Neural crest cell (in vitro differentiated cells): Measurements from ENCODE around the gene UPK3BL1. TPM values are rescaled to one million over a fixed set of nuclear protein-coding genes. Genes with fewer than 3 reads are reported as not detected.
"Not testable (repeated sequence)": the region's sequence is repeated elsewhere in the genome, so short reads cannot be mapped to it uniquely, and the experiment has no call there.

Experiments
- DNase-seq: peaks from one replicate; pipeline ENCODE4 v3.0.0; 2021; ENCODE audit warnings: low read depth, mixed read lengths, low spot score
- H3K27ac Mint-ChIP-seq: one replicate; pipeline ENCODE4 v1.8.0; 2021; ENCODE audit warnings: mild to moderate bottlenecking, mixed read lengths; ENCODE audit not compliant: unreplicated experiment
- H3K27me3 Mint-ChIP-seq: 2 replicates; pipeline ENCODE4 v1.8.0; 2021; ENCODE audit warnings: low read depth, mild to moderate bottlenecking, mixed read lengths
- H3K36me3 Mint-ChIP-seq: 2 replicates; pipeline ENCODE4 v1.8.0; 2021; ENCODE audit warnings: low read depth, mild to moderate bottlenecking, mixed read lengths
- H3K4me1 Mint-ChIP-seq: 2 replicates; pipeline ENCODE4 v1.8.0; 2021; ENCODE audit warnings: mixed read lengths
- H3K4me3 Mint-ChIP-seq: one replicate; pipeline ENCODE4 v1.8.0; 2021; ENCODE audit warnings: mild to moderate bottlenecking, mixed read lengths
- H3K9me3 Mint-ChIP-seq: 2 replicates; pipeline ENCODE4 v1.8.0; 2021; ENCODE audit warnings: mixed read lengths
- long read RNA-seq: library from polyadenylated mRNA; unstranded; transcript quantifications from one replicate; pipeline ENCODE4 v2.0.0, GENCODE V29; 2020
- total RNA-seq: library from RNA; stranded (reverse); gene quantifications from 2 replicates; pipeline ENCODE4 v1.2.1, GENCODE V29; 2021

Gene UPK3BL1, protein sequence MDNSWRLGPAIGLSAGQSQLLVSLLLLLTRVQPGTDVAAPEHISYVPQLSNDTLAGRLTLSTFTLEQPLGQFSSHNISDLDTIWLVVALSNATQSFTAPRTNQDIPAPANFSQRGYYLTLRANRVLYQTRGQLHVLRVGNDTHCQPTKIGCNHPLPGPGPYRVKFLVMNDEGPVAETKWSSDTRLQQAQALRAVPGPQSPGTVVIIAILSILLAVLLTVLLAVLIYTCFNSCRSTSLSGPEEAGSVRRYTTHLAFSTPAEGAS
- 14.5 and 17.3 TPM in 2 replicates for total RNA-seq
- long read RNA-seq, partial matches to known transcripts = 0 of 1 reads
- long read RNA-seq, other reads (novel, unspliced or antisense) = 0 of 1 reads

DNA sequence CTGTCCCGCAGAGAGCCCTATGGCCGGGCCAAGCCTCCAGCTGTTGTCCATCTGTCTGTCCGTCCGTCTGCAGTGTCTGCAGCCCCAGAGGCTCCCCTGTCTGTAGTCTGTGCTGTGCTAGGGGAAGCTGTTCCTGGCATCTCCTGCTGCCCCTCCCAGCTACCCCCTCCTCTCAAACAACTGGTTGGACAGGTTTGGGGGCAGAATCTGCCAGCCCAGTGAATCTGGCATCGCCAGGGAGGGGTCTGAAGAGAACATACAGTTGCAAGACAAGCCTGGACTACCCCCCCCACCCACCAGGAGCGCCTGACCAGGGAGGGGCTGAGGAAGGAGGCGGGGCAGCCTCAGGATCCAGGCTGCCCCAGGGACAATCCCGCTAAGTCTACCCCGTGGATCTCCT lies at the start of gene UPK3BL1:
TSS of gene UPK3BL1 (minus strand) at position 101 of the 400 bp plus-strand sequence. CDS start at position 51, 50 bp downstream.
- not testable (repeated sequence) for H3K9me3 Mint-ChIP-seq, DNase-seq, H3K36me3 Mint-ChIP-seq, H3K4me3 Mint-ChIP-seq, H3K4me1 Mint-ChIP-seq, H3K27ac Mint-ChIP-seq, H3K27me3 Mint-ChIP-seq

DNA sequence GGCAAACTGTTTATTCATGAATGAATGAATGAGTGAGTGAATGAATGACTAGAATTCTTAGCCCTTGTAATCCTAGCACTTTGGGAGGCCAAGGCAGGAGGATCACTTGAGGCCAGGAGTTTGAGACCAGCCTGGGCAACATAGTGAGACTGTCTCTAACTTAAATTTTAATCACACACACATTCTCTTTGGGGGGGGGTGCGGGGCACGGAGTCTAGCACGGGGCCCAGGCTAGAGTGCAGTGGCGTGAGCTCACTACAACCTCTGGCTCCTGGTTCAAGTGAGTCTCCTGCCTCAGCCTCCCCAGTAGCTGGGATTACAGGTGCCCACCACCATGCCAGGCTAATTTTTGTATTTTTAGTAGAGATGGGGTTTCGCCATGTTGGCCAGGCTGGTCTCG lies 48.0 kb upstream of the UPK3BL1 start:
- peaks cover 37% of the 10 kb centered on the region for H3K27me3 Mint-ChIP-seq
- not testable (repeated sequence) for H3K9me3 Mint-ChIP-seq, H3K36me3 Mint-ChIP-seq

DNA sequence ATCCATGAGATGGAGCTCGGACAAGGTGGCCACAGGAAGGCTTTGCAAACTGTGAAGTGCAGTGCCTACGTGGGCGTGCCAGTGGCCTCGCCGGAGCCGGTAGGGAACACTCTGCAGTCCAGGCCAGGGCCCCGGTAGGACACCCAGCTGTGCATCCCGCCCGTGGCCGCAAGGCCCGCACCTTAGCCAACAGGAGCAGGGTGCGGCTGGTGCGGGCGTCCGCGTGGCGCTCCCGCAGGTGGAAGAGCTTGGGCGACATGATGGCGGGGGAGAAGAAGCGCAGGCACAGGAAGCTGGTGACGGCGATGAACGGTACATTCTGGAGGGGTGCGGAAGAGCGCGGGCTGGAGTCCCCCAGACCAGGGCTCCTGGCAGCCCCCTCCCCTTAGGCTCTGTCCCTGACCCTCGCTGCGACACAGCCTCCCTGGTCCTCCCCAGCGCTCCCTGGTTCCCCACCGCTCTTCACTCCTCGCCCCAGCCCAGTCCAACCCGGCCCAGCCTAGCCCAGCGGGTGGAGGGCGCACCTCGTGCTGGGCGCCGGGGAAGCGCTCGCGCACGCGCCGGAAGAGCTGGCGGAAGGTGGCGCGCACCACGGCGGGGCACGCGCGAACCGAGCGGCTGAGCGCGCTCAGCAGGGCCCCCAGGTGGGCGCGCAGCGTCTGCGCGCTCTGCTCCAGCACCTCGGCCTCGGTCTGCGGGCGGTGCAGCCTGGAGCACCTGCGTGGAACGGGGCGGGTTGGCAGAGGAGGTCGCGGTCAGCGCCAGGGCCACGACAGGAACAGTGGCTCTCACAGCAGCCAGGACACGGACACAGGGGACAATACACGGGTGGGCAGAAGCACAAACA lies 47.1 kb upstream of the UPK3BL1 start:
- H3K9me3 Mint-ChIP-seq, H3K4me3 Mint-ChIP-seq, H3K4me1 Mint-ChIP-seq, H3K36me3 Mint-ChIP-seq, DNase-seq, H3K27ac Mint-ChIP-seq: not testable (repeated sequence)
- peaks cover 34% of the 10 kb centered on the region for H3K27me3 Mint-ChIP-seq

More for the DNA sequence above, 48.0 kb upstream of the UPK3BL1 start:
- not testable (repeated sequence) for H3K4me3 Mint-ChIP-seq, H3K27ac Mint-ChIP-seq, DNase-seq, H3K4me1 Mint-ChIP-seq

DNA sequence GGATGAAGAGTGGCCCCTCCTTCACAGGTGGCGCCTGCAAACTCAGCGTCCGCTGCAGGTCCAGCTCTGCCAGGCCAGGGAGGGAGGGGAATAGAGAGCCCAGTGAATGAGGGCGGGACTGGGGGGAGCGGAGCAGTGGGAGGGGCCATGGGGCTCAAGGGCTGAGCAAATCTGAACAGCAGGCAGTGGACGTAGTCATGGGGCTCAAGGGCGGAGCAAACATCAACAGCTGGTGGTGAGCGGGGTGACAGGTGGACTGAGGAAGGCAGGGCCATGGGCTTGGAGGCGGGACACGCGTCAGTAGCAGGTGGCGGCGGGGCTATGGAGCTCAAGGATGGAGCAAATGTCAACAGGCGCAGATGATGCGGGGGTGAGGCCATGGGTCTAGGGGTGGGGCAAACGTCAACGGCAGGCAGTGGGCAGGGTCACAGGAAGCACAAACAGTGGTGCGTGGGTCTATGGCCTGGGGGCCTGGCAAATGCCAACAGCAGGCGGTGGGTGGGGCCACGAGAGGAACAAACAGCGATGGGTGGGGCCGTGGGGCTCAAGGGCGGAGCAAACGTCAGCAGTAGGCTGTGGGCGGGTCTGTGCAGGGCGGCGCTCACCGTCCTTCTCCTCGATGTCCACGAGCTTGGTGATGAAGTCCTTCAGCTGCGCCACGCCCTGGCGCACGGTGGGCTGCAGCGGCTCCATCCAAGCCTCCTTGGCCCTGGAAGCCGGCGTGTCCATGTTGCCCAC lies 45.9 kb upstream of the UPK3BL1 start:
- not testable (repeated sequence) for DNase-seq, H3K9me3 Mint-ChIP-seq, H3K4me1 Mint-ChIP-seq, H3K27ac Mint-ChIP-seq, H3K4me3 Mint-ChIP-seq, H3K36me3 Mint-ChIP-seq
- H3K27me3 Mint-ChIP-seq = peaks cover 22% of the 10 kb centered on the region

DNA sequence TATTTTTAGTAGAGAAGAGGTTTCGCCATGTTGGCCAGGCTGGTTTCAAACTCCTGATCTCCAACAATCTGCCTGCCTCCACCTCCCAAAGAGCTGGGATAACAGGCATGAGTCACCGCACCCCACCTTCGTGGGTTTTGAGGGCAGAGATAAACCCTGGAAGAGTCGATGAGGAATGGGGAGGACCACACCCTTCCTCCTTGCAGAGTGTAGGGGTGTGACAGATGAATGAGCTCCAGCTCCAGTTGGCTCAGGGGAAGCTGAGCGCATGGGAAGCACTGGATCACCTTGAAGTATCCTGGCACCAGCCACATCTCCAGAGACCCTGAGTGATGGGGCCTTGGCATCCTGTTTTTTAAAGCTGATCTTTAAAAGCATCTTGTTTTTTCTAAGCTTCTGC lies 40.0 kb upstream of the UPK3BL1 start:
- H3K4me3 Mint-ChIP-seq, H3K27ac Mint-ChIP-seq, H3K27me3 Mint-ChIP-seq, DNase-seq, H3K4me1 Mint-ChIP-seq, H3K9me3 Mint-ChIP-seq, H3K36me3 Mint-ChIP-seq: not testable (repeated sequence)

DNA sequence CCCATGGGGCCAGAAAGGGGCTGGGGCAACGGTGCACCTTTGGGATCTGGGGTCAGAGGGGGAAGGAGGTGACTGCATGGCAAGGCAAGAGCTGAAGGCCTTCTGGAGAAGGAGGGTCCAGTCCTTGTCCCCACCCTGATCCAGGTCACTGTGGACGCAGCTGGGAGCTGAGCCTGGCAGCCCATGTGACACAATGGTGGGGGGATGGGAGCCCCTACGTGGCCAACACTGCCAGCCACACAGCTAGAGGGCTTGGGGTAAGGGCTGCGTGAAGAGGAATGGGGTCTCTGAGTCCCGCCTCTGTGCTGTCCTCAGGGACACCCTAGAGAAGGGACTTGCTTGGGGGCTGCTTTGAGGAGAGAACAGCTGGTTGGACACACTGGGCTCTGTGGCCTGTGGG lies 38.2 kb upstream of the UPK3BL1 start:
- not testable (repeated sequence) for DNase-seq, H3K27ac Mint-ChIP-seq, H3K9me3 Mint-ChIP-seq, H3K36me3 Mint-ChIP-seq, H3K27me3 Mint-ChIP-seq, H3K4me1 Mint-ChIP-seq, H3K4me3 Mint-ChIP-seq

DNA sequence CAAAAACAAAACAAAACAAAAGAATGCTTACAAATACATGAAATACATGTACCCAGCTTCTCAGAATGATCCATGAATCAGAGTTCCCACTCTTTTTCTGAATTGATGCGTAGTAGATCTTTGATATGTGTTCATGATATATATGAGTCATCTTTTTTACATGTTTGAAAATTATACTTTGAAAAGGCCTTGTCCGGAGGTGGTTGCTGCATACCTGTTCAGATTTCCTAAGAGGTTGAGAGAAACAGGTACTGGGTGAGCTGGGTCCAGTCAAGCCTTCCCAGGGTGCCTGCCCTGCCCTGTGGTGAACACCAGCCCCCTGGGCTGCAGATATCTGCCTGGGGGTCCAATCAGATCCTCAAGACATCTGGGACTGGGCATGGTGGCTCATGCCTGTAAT lies 33.0 kb upstream of the UPK3BL1 start:
- not testable (repeated sequence) for H3K27ac Mint-ChIP-seq, H3K36me3 Mint-ChIP-seq, H3K9me3 Mint-ChIP-seq, H3K27me3 Mint-ChIP-seq, DNase-seq, H3K4me3 Mint-ChIP-seq, H3K4me1 Mint-ChIP-seq

DNA sequence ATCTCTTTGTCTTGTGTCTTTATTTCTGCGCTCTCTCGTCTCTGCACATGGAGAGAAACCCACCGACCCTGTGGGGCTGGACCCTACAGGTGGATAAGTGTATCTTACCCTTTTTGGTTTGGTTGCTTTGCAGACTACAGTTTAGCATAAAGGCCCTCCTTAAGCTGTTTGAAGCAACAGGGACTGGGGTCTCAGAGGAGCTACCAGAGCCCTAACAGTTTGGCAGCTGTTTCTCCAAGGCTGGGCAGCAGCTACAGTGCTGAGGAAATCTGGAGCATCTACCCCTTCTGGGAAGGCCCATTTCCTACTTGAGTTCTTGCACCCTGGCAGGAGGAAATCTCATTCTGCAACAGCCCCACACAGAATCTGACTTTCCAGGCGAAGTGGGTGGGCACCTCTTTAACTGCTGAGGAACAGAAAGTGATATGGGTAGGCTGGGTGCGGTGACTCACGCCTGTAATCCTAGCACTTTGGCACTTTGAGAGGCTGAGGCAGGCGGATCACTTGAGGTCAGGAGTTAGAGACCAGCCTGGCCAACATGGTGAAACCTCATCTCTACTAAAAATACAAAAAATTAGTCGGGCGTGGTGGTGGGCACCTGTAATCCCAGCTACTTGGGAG lies 31.0 kb upstream of the UPK3BL1 start:
- not testable (repeated sequence) for H3K4me3 Mint-ChIP-seq, H3K27me3 Mint-ChIP-seq, DNase-seq, H3K36me3 Mint-ChIP-seq, H3K9me3 Mint-ChIP-seq, H3K27ac Mint-ChIP-seq, H3K4me1 Mint-ChIP-seq

DNA sequence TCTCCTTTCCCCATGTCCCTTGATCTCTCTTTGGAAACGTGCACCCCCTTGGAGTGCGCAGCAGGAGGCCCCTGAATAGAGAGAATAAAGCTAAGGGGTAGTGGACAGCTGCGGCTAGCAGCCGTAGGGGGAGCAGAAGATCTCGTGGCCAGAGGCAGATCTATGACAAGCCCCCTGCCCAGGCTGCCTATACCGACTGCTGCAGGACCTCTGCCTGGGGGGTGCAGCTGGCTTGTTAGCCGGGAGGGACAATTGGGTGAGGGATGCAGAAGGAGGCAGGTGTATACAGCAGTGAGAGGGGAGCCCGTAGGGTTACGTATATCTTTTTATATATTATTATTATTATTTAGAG lies 29.3 kb upstream of the UPK3BL1 start:
- not testable (repeated sequence) for H3K27me3 Mint-ChIP-seq, H3K4me3 Mint-ChIP-seq, H3K4me1 Mint-ChIP-seq, H3K36me3 Mint-ChIP-seq, H3K9me3 Mint-ChIP-seq, DNase-seq, H3K27ac Mint-ChIP-seq
